Measurements from ENCODE around the gene CDH4.

The CDH4 gene

DNA sequence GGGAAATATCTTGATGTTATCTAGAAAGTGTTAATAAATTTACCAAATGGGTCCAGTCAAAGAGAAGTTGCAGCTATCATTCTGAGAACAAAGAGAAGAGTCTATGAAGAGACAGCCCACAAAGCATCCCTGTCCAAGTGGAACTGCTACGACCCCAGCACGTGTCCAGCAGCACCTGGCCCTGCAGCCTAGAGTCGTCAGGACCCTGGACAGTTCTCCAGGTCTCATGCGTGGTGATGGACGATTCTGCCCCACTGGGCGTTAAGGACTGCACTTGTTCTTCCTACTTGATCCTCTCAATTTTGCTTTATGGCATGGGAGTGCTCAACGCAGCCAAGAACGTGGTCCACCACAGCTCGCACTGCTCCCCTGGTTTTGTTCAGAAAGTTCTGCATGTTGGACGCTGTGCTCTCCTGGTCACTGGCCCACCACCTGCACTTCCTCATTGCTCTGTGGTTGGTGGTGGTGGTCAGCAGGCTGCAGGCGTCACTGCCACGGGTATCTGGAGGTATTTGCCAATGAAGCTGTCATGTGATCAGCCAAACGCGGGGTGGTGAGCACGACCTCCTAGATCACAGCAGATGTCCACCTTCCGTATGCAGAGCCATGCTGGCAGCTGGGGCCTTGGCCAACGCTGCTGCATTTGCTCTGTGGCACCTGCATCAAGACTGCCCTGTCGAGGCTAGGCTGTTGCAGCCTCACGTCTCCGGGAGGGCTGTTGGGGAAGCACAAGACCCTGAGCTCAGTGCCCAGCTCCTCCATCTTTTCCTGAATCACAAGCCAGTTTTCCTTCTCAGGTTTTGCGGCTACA, 356.4 kb downstream of the CDH4 start:
- peak; percentile 47 for DNase-seq (ENCODE audit: low spot score)

DNA sequence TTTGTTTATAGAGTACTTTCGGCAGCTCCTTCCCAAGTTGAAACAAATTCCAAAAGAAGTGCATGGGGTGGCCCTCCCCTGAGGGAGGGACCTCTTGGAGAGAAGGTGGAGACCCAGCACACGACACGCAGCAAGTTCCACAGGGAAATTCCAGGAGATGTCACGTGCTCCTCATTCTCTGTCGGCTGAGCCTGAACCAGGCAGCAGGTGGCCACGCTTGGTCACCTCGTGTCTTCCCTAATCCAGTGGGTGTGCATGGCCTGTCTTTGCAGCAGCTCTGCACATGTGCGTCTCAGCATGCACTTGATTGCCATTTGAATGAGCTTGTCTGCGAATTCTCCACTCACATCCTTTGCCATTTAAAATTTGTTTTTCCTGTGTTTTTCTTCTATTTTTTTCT, 357.4 kb downstream of the CDH4 start:
- no peak for DNase-seq (ENCODE audit: low spot score)

DNA sequence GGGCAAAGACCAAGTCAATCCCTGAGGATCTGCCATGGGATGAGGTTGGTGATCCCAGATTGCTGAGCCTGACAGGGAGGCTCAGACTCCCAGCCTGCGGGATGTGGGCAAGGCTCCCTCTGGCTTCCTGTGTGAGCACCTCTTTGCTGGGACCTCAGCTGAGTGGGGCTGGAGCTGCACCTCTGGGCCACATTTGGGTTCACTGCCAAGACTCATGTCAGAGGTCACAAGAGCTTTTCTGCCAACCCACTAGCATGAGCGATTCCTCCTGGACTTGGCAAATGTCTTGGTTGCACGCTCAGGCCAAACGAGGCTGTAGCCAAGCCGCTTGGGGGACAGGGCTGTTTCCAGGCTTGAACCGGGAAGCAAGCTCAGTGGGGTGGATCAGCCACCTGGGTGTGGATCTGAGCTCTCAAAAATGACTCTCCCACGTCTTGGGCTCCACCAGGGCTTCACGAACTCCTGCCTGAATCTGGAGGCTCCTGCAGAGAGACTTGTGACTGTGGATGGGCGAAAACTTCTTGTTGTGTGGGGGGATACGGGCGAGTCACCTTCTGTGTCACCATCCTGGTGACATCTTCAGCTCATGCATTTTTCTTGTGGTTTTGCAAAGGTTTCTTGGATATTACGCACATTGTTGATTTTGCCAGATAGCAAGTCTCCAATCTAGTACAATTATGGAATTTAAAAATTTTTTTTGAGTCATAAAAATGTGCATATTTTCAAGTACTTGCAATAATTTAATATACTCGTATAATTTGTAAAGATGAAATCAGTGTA, 359.5 kb downstream of the CDH4 start:
- DNase-seq (ENCODE audit: low spot score), result no peak

DNA sequence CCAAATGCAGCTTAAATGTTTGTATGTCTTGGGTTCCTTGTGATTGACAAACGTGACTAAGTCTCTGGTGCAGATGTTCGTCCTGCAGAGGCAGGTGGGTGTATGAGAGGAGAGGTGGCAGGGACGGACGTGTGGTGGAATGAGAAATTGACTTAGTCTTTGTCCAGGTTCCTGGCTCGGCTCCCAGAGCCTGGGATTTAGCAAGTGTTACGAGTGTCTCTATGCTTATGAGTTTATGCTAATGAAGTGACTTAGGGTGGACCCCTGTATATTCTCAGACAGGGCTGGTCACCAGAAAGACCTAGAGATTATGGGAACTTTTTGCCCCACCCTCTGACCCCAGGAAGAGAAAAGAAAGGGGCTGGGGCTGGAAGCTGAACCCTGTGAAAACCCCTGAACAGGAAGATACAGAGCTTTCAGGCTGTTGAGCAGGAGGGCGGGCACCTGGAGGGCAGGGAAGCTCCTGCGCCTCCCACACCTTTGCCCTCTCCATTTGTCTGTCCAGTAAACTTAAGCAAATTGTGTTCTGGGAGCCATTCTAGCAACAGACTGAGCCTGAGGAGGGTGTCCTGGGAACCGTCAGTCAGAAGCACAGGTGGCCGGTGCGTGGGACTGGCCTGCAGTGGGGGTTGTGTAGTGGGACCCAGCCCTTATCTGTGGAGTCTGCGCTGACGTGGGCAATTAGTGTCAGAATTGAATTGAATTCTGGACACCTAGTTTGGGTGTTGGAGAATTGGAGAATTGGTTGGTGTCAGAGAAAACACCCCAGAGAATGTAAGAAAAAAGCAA, 362.1 kb downstream of the CDH4 start:
- no peak for DNase-seq (ENCODE audit: low spot score)

DNA sequence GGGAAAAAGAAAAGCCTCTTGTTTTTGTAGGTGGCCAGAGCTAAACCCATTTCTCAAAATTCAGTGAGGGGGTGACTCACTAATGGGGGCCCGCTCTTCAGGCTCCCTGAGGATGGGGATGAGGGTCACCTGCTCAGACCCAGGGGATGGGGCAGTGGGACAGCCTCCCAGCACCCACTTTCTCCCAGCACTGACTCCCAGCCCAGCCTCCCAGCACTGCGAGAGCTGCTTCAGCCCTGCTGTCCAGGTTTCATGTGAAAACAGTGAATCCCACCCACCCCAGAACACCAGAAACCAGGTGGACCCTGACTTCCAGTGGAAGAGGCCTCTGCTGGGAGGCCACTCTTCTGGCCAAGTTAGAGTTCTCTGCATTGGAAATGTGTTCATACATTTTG, 362.6 kb downstream of the CDH4 start:
- no peak for DNase-seq (ENCODE audit: low spot score)

DNA sequence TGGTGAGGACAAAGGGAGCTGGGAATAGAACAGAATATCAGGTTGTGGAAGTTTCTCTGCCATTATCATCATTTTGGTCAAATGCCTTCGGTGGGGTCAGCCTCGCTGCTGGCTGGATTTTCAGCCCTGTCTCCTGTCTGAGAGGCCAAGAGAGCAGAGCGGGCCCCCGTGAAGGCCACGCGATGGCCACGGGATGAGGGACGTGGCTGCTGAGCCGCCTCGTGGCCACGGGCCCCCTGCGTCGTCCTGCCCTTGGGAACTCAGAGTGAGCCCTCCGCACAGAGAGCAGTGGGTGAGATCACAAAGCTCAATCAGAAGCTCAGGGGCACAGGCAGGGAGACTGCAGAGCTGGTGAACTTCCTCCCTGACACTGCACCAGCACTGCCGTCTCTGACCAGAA, 363.7 kb downstream of the CDH4 start:
- no peak for DNase-seq (ENCODE audit: low spot score)

DNA sequence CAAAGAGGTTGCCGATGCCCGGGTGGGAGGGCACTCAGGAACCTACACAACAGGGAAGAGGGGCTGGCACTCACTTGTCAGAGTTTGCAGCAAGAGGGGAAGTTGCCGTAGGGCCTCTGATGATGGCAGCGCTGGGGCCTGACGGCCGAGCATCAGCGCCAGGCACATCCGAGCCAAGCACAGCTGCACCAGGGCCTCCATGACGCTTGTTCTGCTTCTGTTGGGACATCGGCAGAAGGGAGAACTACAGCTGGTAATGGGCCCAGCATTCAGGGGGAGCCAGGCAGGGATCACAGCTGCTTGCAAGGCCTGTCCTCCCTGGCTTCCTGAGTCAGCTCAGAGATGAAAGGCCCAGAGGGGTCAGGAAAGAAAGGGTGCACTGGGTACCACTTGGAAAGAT, 367.7 kb downstream of the CDH4 start:
- no peak for DNase-seq (ENCODE audit: low spot score)

DNA sequence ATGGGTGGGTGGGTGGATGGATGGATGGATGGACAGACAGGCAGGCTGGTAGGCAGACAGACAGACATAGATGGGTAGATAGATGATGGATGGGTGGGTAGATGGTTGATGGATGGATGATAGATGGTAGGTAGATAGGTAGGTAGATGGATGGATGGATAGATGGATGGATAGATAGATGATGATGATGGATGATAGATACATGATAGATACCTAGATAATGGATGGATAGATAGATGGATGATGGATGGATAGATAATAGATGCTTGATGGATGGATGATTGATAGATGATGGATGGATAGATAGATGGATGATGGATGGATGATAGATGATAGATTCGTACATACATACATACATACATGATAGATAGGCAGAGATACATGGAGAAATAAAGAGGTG, 368.1 kb downstream of the CDH4 start:
- no peak for DNase-seq (ENCODE audit: low spot score)

DNA sequence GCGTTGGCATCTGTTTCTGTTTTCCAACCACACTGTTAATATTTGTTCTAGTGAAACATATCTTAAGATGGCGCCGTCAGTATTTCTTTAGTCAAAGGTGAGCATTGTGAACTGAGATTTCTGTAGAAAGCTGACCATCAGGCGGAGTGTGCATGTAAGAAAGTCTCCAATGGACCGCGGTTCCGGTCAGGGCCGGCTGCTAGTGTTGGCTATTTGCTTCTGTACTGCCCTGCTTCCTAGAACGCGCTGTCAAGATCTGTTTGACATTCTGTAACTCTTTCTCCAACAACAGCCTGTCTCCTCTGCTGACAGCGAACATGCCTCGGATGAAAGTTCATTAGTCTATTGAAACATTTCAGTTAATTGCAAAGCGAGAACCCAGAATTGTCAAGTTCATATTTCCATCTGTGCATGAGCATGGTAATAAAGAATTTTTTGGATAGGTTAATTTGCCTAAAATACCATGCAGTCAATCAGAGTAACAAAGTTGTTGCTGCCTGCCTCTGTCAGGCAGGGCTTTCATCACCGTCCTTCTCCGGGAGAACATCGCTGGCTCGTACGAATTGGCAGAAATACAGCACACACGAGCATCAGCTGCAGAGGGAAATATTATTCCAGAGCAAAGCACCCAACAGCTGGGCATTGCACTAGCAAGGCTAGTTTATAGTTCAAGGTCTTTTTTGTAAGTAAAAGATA, 369.1 kb downstream of the CDH4 start:
- DNase-seq (ENCODE audit: low spot score), result no peak

DNA sequence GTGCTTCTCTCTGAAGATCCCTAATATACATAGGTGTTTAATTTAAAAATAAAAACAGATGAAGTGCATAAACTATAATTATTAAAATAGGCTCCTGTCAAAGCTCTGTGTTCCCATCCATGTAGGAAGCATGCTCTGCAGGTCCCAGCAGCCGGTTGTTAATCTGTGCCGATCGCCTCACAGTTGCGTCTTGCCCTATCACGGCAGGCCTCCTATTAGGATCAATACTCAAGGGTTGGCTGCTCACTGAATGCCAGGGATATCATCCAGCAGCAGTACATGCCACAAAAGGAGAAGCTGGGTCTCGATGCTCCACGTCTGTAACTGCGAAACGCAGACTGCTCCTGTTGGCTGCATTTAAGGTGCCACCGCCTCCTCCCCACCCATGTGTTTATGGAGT, 369.8 kb downstream of the CDH4 start:
- DNase-seq (ENCODE audit: low spot score), result no peak

DNA sequence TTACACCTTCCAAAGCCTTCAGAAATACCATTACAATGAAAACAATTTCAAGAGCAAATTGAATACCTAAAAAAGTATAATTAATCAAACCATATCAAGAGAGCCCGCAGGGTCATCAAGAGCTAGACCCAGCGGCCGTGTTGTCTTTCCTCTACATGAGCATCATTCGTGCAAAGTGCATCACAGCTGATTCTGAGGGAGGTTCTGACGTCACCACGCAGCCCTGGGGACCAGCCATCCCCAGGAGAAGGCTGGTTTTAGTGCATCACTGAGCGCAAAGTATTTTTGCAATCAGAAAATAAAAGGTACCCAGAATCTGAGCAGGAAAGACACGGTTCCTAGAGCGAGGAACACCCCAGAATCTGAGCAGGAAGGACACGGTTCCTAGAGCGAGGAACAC, 371.4 kb downstream of the CDH4 start:
- no peak for DNase-seq (ENCODE audit: low spot score)

DNA sequence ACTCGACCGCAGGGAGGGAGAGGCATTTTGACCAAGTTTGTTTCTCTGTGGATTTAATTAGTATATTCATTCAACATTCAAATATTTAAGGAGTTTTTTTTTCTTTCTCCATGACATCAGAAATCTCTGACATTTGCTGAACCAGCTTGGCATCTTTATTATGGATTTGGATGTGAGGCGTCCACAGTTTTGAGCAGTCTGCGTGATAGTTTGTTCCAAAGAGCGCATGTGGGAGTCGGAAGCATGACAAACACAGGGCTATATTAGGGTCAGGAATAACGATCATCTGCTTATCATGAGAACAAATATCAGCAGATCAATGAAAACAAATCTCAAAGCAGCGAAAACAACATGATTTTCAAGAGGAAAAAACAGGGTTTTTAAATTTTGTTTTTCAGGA, 373.2 kb downstream of the CDH4 start:
- DNase-seq (ENCODE audit: low spot score), result no peak

DNA sequence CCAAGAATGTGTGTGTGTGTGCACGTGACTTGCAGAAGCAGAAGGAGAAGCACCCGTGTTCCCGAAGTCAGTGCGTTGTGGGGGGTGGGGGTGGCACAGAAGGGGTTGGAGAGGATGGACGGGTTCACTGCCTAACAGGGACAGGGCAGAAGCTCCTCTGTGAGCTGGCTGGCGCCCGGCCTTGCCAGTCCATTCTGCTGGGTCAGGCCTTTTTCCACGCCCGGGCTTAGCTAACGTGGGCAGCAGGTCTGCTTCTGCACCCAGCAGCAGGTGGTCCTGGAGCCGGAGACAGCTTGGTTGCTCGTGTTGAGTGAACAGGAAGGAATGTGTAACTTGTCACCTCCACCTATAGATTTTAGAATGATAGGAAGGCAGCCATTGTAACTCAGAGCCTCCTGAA, 374.4 kb downstream of the CDH4 start:
- no peak for DNase-seq (ENCODE audit: low spot score)

DNA sequence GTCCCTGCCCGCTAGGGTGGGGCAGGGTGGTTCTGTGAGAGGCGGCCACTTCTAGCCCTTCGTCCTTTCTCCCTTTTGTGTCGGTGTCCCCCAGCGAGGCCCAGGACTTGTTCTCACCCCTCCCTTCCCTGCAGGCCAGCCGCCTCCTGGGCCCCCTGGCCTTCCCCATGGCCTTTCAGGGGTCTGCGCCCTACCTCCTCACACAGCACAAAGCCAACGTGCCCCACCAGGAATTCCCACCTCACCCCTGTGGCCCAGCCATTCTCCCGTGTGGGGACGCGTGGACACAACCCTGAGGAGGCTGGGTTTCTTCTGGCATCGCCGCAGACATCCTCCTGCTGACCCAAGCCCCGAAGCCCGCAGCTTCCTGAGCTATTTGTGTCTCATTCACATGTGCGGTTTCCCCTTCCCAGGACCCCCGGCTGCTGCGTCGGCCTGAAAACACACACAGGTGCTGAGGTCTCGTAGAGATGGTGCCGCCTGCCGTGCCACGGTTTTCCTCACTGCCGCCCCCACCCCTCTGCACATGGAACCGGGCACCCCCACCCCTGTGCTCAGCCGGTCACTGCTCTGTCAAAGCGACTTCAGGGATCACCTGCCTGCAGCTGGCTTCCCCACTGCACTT, 375.8 kb downstream of the CDH4 start:
- DNase-seq (ENCODE audit: low spot score), result no peak

DNA sequence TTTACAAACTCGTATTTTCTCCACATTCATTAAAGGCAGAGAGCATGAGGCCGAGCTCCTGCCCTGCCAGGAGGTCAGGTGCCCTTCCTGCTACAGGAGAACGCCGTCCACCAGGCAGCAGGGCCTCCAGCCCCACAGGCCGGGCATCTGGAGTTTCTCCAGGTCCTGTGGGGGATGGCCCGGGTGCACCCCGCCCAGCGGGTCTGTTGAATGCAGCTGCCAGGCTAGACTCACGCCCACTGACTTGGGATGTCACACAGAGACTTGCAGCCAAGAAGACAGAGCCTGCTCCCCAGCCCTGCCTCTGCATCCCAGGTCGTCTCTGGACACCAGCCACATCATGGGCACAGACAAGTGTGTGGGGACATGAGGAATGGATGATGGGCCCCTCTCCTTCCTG, 376.4 kb downstream of the CDH4 start:
- no peak for DNase-seq (ENCODE audit: low spot score)

DNA sequence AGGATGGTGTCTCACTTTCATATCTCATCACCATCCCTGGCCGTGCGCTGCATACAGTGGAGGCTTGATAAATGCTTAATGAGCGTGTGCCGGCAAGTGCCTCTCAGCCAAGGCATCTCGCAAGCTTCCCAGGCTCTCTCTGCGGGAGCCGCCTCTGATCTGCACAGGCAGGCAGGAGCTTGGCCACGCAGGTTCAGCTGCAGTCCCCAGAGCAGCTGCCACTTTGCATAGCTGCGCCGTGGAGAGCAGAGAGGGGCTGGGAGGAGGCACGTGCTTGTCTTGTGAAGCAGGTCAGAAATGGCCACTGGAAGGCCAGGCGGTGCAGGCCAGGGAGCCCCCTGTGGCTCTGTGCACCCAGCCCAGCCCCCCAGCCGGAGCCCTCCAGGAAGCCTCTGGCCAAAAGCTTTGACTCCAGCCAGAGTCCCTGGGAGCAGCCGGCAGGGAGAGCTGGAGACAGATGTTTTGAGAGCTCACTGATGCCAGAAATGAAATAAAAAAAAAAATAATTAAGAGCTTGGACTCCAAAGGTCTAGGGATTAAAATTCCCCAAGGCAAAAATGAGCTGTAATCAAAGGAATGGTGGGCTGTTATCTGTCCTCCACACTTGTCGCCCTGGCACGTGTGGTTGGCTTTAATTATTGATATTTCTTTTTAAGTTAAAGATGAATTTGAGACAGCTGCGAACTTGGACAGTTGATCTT, 377.0 kb downstream of the CDH4 start:
- DNase-seq (ENCODE audit: low spot score), result no peak

DNA sequence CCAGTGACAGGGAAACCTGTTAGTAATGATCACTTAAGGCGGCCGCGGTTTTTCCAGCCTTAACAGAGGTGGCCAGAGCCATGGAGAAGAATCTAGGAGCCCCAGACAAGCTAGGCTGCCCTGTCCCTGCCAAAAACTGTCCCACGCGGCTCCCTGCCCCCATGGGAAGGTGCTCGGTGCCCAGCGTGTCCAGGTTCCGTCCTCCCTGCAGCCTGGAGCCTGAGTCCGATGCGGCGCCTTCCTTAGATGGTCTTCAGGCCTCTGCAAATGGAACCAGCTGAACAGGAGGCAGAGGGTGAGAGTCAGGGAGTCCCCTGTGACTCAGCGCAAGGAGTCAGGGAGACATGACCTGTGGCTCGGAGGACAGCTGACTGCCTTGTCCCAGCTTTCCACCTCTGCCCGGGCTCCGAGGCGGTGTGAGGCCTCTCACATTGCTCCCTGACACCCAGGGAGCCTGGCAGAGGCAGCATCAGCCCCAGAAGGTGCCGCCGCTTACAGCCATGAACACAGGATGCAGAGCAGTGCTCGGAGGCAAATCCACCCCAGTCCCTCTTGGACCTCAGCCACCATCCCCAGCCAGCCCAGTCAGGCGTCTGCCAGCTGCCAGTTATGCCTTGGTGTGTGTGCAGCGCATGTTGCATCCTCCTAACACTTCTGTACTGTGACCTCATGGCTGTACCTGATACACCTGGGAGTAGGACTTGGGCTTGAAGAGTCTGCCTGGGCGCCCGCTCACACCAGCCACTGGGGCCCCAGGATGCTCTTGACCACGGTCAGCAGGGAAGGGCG, 377.7 kb downstream of the CDH4 start:
- DNase-seq (ENCODE audit: low spot score), result no peak

DNA sequence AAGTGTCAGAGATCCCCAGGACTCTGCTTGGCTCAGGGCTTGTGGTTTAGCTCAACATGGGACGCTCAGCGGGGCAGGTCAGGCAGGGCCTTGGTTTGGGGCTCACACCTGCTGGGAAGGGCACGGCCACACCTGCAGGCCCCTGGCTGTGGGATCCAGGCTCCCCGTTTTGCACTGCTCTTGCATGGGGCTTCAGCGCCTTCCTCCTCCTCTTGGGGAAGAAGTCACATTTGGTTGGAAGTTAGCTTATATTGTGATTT, 378.3 kb downstream of the CDH4 start:
- DNase-seq (ENCODE audit: low spot score), result no peak

DNA sequence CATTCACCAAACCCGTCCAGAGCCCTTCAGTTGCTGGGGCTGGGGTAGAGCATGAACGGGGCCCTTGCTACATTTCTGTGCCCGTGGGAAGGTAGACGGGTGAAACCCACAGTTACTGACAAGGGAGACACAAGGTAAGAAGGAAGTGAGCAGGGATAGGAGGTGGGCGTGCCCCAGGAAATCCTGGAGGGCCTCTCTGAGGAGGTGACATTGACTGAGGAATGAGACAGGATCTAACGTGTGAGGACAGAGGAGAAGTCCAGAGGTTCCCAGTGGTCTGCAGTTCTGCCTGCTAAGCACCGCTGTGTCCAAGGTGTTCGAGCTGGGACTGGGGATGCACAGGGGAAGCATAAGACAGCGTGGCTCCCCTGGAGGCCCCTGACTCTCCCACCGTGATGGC, 378.8 kb downstream of the CDH4 start:
- no peak for DNase-seq (ENCODE audit: low spot score)

DNA sequence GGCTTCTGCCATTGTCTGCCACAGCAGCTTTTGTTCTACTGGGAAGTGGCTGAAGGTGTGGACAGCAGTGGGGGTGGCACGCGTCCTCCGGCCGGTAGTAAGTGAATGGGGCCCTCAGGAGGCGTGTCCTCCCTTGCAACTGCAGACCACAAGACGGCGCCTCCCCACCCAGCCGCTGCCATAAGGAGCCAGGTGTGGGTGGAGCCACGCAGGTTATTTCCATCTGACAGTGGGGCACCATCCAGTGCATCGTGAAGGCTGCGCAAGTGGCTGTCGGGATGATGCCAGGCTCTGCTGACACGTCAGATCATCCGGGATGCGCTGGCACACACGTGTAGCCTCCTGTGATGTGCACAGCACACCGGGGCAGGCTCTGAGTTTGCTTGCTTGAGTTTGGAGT, 379.7 kb downstream of the CDH4 start:
- no peak for DNase-seq (ENCODE audit: low spot score)

DNA sequence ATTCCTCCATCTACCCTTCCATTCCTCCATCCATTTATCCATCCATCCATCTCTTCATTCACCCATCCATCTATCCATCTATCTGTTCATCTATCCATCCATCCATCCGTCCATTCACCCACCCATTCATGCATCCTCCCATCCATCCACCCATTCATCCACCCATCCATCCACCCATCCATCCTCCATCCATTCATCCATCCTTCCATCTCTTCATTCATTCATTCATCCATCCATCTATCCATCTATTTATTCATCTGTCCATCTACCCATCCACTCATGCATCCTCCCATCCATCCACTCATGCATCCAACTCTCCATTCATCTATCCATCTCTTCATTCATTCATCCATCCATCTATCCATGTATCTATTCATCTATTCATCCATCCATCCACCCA, 380.9 kb downstream of the CDH4 start:
- DNase-seq (ENCODE audit: low spot score), result no peak
